ENCODE results near the gene ATP6AP1.

The ATP6AP1 gene

GRCh38 chrX:154471839-154472684 lies 43.6 kb downstream of the ATP6AP1 start:
- no peak for DNase-seq (ENCODE audit: low read depth in 2 of 2)

GRCh38 chrX:154472685-154473632 lies 44.5 kb downstream of the ATP6AP1 start:
- DNase-seq (ENCODE audit: low read depth in 2 of 2), result no peak

- DNase-seq (ENCODE audit: low read depth in 2 of 2), result no peak
Observed at GRCh38 chrX:154473683-154474082, 45.2 kb downstream of the ATP6AP1 start.

- no peak for DNase-seq (ENCODE audit: low read depth in 2 of 2)
Observed at GRCh38 chrX:154476821-154477220, 48.3 kb downstream of the ATP6AP1 start.

- DNase-seq (ENCODE audit: low read depth in 2 of 2), result no peak
Observed at GRCh38 chrX:154477891-154478477, 49.5 kb downstream of the ATP6AP1 start.

DNA sequence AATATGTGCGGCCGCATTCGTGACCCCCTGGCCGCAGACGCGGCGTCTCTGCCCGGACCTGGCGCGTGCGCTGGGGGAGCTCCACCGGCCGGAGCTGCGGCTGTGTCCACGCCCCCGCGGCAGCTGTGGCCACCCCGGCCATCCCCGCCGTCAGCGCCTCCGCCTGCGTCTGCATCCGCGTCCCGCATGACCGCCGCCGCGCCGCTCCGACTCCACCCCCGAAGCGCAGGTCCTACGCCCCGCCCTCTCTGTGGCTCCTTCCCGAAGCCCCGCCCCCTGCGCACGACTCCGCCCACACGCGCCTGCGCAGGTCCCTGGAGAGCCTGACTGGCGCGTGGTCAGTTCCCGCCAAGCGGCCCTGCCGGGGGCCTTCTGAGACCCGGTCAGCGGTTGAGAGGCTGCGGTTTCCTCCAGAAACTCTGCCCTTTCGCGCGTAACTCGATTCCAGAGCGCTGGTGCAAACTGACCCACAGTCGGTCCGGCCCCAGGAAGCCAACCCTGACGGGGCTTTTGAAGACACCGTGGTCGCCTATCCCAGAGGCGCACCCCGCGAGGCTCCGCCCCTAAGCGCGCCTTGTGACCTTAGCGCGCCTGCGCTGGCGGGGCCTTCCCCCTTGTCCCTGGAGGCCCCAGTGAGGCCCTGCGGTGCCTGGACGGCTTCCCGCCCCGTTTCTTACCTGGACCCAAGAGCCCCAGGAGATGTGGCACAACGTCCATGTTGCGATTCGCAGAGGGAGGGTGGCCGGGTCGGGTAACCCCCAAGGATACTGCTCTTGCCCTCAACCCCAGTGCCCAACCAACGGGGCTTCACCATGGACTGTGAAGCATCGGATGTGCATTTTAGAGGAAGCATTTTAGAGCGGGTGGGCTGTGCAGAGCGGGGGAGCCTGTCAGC lies 50.5 kb downstream of the ATP6AP1 start, which contains the start of gene LAGE3:
Gene LAGE3 (minus strand): TSS at position 554 of the 895 bp plus-strand sequence. CDS start 366 bp downstream, at position 188.
- DNase-seq (ENCODE audit: low read depth in 2 of 2), result peak; percentile 86 to 88

- DNase-seq (ENCODE audit: low read depth in 2 of 2), result no peak
Observed at GRCh38 chrX:154481195-154481594, 52.7 kb downstream of the ATP6AP1 start.

GRCh38 chrX:154481911-154482601 lies 53.6 kb downstream of the ATP6AP1 start:
- no peak for DNase-seq (ENCODE audit: low read depth in 2 of 2)

- DNase-seq (ENCODE audit: low read depth in 2 of 2), result no peak
Observed at GRCh38 chrX:154482786-154483185, 54.3 kb downstream of the ATP6AP1 start.

- no peak for DNase-seq (ENCODE audit: low read depth in 2 of 2)
Observed at GRCh38 chrX:154483325-154483724, 54.8 kb downstream of the ATP6AP1 start.

GRCh38 chrX:154484255-154485149 lies 56.0 kb downstream of the ATP6AP1 start:
- no peak for DNase-seq (ENCODE audit: low read depth in 2 of 2)

- DNase-seq (ENCODE audit: low read depth in 2 of 2), result no peak
Observed at GRCh38 chrX:154485150-154486051, 56.9 kb downstream of the ATP6AP1 start.

DNA sequence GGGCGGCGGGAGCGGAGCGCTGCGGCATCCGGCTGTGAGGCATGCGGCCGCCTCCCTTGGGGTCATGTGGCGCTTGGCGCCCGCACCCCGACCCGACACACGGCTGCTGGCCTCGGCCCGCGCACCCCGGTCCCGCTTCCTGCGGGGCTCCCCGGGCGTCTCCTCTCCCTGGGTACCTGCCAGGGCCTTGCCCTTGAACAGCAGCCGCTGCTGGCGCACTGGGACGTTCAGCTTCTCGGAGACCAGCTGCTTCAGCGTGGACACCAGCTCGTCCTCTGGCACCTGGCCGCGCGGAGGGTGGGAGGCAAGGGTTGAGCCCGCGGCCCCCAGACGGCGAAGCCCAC lies 57.5 kb downstream of the ATP6AP1 start:
- DNase-seq (ENCODE audit: low read depth in 2 of 2), result no peak
